HCT116 (cell line): Measurements from ENCODE around the gene PRKCA. TPM values are rescaled to one million over a fixed set of nuclear protein-coding genes. Genes with fewer than 3 reads are reported as not detected.

ENCODE experiments used
- ATAC-seq: fragments of 200-7000 bp; cut with Tn5 transposase; 2 replicates; pipeline ENCODE4 v1.9.1; 2020; ENCODE audit warnings: mild to moderate bottlenecking, moderate library complexity
- BruUV-seq: library from RNA; stranded (reverse); fragments of 400-500 nt; replicated peaks from 2 replicates; lab custom pipeline; 2021; lab: Mats Ljungman, UMichigan
- CTCF ChIA-PET: fragments of 300-600 bp; sonication (Branson Sonifier 250); formaldehyde crosslinking; loops from one replicate; lab custom pipeline; 2021; ENCODE audit warnings: antibody characterized with exemption; lab: Charles Lee
- POLR2A ChIA-PET: fragments of 300-600, 350-600 bp; sonication (Branson Sonifier 250); formaldehyde crosslinking; loops from one replicate; lab custom pipeline; 2021; ENCODE audit warnings: antibody characterized with exemption; lab: Charles Lee
- RAD21 ChIA-PET, 2 experiments: fragments of 300-600 bp; sonication (Branson Sonifier 250); formaldehyde crosslinking; loops; one replicate each; lab custom pipeline; 2023; ENCODE audit warnings: low total read pairs in 2 of 2; ENCODE audit not compliant: uncharacterized antibody in 2 of 2, unreplicated experiment in 2 of 2, low non-redundant PET in 1 of 2; lab: Charles Lee
- DNase-seq: peaks from one replicate; pipeline ENCODE4 v3.0.0-alpha.2; 2010; ENCODE audit warnings: low read depth, low spot score
- H2AFZ ChIP-seq: fragments of 200-600 bp; shearing (Covaris generic), sonication (generic); 2 replicates; pipeline ENCODE4 v1.6.1; 2017; ENCODE audit warnings: low read depth, mixed run types, mixed read lengths, antibody characterized with exemption, low read length; ENCODE audit not compliant: poor library complexity, severe bottlenecking
- H3K27ac ChIP-seq: 2 replicates; pipeline ENCODE4 v1.5.1; 2012; ENCODE audit warnings: low read depth, low read length
- H3K27me3 ChIP-seq: fragments of 200-600 bp; sonication (generic); 2 replicates; pipeline ENCODE4 v1.6.1; 2016; ENCODE audit warnings: mixed run types, low read length, mixed read lengths; ENCODE audit not compliant: insufficient read depth
- H3K36me3 ChIP-seq, 2 experiments: fragments of 200-500 bp in 1 of 2; fragments of 200-600 bp in 1 of 2; sonication (Bioruptor generic) in 1 of 2; sonication (generic) in 1 of 2; 2 replicates each; pipeline versions ENCODE4 v1.5.1 to v1.6.1; 2014 to 2016; ENCODE audit warnings: low read length in 2 of 2, inconsistent platforms in 1 of 2, mixed read lengths in 1 of 2, mixed run types in 1 of 2; ENCODE audit not compliant: insufficient read depth in 2 of 2, control insufficient read depth in 1 of 2
- H3K4me1 ChIP-seq, 2 experiments: fragments of 200-600 bp in 1 of 2; sonication (generic) in 1 of 2; 2 replicates each; pipeline versions ENCODE4 v1.5.1 to v1.6.1; 2012 to 2017; ENCODE audit warnings: low read length in 2 of 2, inconsistent platforms in 1 of 2, mild to moderate bottlenecking in 1 of 2, mixed read lengths in 1 of 2, mixed run types in 1 of 2, moderate library complexity in 1 of 2; ENCODE audit not compliant: insufficient read depth in 2 of 2, control insufficient read depth in 1 of 2
- H3K4me2 ChIP-seq: fragments of 200-600 bp; sonication (generic); 2 replicates; pipeline ENCODE4 v1.6.1; 2017; ENCODE audit warnings: mixed run types, low read length, mixed read lengths
- H3K4me3 ChIP-seq, 2 experiments: fragments of 200-600 bp in 1 of 2; sonication (generic) in 1 of 2; replicated peaks in 1 of 2; 2 replicates each; pipeline ENCODE4 v1.5.1; 2011 to 2016; ENCODE audit warnings: low read length in 2 of 2, control low read depth in 1 of 2, low read depth in 1 of 2, mild to moderate bottlenecking in 1 of 2, mixed read lengths in 1 of 2, mixed run types in 1 of 2
- H3K79me2 ChIP-seq: fragments of 200-600 bp; sonication (generic); 2 replicates; pipeline ENCODE4 v1.6.1; 2017; ENCODE audit warnings: mild to moderate bottlenecking, mixed run types, low read length, moderate library complexity, mixed read lengths; ENCODE audit not compliant: insufficient read depth
- H3K9ac ChIP-seq: fragments of 200-600 bp; sonication (generic); 2 replicates; pipeline ENCODE4 v1.6.1; 2016; ENCODE audit warnings: low read length, mixed read lengths
- H3K9me2 ChIP-seq: fragments of 200-600 bp; sonication (generic), shearing (Covaris generic); 2 replicates; pipeline ENCODE4 v1.6.1; 2017; ENCODE audit warnings: mixed run types, mild to moderate bottlenecking, moderate library complexity; ENCODE audit not compliant: insufficient read depth
- H3K9me3 ChIP-seq, 2 experiments: fragments of 200-500 bp in 1 of 2; fragments of 200-600 bp in 1 of 2; sonication (Bioruptor generic) in 1 of 2; sonication (generic) in 1 of 2; 2 replicates each; pipeline ENCODE4 v1.6.1; 2014 to 2017; ENCODE audit warnings: low read length in 2 of 2, mixed read lengths in 2 of 2, inconsistent platforms in 1 of 2, low read depth in 1 of 2, mild to moderate bottlenecking in 1 of 2, mixed run types in 1 of 2, moderate library complexity in 1 of 2; ENCODE audit not compliant: control insufficient read depth in 1 of 2, insufficient read depth in 1 of 2
- H4K20me1 ChIP-seq: fragments of 200-600 bp; sonication (generic), shearing (Covaris generic); 2 replicates; pipeline ENCODE4 v1.6.1; 2017; ENCODE audit warnings: mixed run types, mild to moderate bottlenecking, moderate library complexity; ENCODE audit not compliant: insufficient read depth
- CBX3 ChIP-seq: IDR thresholded peaks from 2 replicates; pipeline ENCODE4 v1.6.1; 2012; ENCODE audit warnings: low read depth
- CEBPB ChIP-seq: IDR thresholded peaks from 2 replicates; pipeline ENCODE4 v1.6.1; 2012; ENCODE audit warnings: low read depth
- CTCF ChIP-seq, 3 experiments: fragments of 200-600 bp in 1 of 3; sonication (generic) in 1 of 3; IDR thresholded peaks in 2 of 3; conservative IDR thresholded peaks in 1 of 3; 2 replicates each; pipeline ENCODE4 v1.5.1; 2012 to 2017; ENCODE audit warnings: low read depth in 2 of 3, low read length in 2 of 3, antibody characterized with exemption in 1 of 3, borderline replicate concordance in 1 of 3, control low read depth in 1 of 3, mild to moderate bottlenecking in 1 of 3, mixed read lengths in 1 of 3, mixed run types in 1 of 3, moderate library complexity in 1 of 3; ENCODE audit not compliant: insufficient read depth in 1 of 3
- EGR1 ChIP-seq: IDR thresholded peaks from 2 replicates; pipeline ENCODE4 v1.6.1; 2012; ENCODE audit warnings: low read depth
- ELF1 ChIP-seq: IDR thresholded peaks from 2 replicates; pipeline ENCODE4 v1.6.1; 2012; ENCODE audit warnings: low read depth, borderline replicate concordance
- EZH2 ChIP-seq: fragments of 200-600 bp; sonication (generic); IDR thresholded peaks from 2 replicates; pipeline ENCODE4 v1.6.1; 2017; ENCODE audit warnings: antibody characterized with exemption, mixed run types
- EZH2phosphoT487 ChIP-seq: fragments of 200-600 bp; IDR thresholded peaks from 2 replicates; pipeline ENCODE4 v1.6.1; 2018; ENCODE audit warnings: antibody characterized with exemption, borderline replicate concordance
- FOSL1 ChIP-seq: IDR thresholded peaks from 2 replicates; pipeline ENCODE4 v1.6.1; 2012; ENCODE audit warnings: low read depth
- MAX ChIP-seq: IDR thresholded peaks from 2 replicates; pipeline ENCODE4 v1.6.1; 2012
- POLR2A ChIP-seq: IDR thresholded peaks from 2 replicates; pipeline ENCODE4 v1.7.0; 2011; ENCODE audit warnings: borderline replicate concordance; ENCODE audit not compliant: insufficient read depth, insufficient read length; ENCODE audit errors: extremely low read depth
- POLR2AphosphoS5 ChIP-seq: IDR thresholded peaks from 2 replicates; pipeline ENCODE4 v1.6.1; 2011; ENCODE audit warnings: mild to moderate bottlenecking, low read depth, low read length, moderate library complexity
- RAD21 ChIP-seq: IDR thresholded peaks from 2 replicates; pipeline ENCODE4 v1.6.1; 2012; ENCODE audit warnings: low read depth, mild to moderate bottlenecking
- REST ChIP-seq: IDR thresholded peaks from 2 replicates; pipeline ENCODE4 v1.6.1; 2012; ENCODE audit warnings: low read depth
- SRF ChIP-seq: IDR thresholded peaks from 2 replicates; pipeline ENCODE4 v1.6.1; 2012; ENCODE audit warnings: low read depth
- TCF7L2 ChIP-seq: IDR thresholded peaks from 2 replicates; pipeline ENCODE4 v1.7.0; 2011; ENCODE audit warnings: borderline replicate concordance, inconsistent platforms; ENCODE audit not compliant: insufficient read depth, insufficient read length; ENCODE audit errors: extremely low read depth
- YY1 ChIP-seq: IDR thresholded peaks from 2 replicates; pipeline ENCODE4 v1.6.1; 2011; ENCODE audit warnings: low read length, low read depth, moderate library complexity, mild to moderate bottlenecking; ENCODE audit not compliant: insufficient replicate concordance; ENCODE audit errors: extremely low read depth
- ZNF274 ChIP-seq: fragments of 200-500 bp; sonication (Bioruptor generic); IDR thresholded peaks from 2 replicates; pipeline ENCODE4 v1.6.1; 2014; ENCODE audit warnings: mild to moderate bottlenecking, low read depth, low read length, inconsistent platforms
- intact Hi-C: fragments of 100-400 bp; cut with micrococcal nuclease; formaldehyde crosslinking; loops from 2 replicates; pipeline ENCODE4 v1.10.0; 2022
- total RNA-seq: library from RNA; stranded (reverse); gene quantifications from one replicate; pipeline ENCODE4 v1.2.1, GENCODE V29; 2021; ENCODE audit not compliant: unreplicated experiment

Gene PRKCA
- total RNA-seq, 1 experiment from 2014 or later = 18.8 TPM

DNA sequence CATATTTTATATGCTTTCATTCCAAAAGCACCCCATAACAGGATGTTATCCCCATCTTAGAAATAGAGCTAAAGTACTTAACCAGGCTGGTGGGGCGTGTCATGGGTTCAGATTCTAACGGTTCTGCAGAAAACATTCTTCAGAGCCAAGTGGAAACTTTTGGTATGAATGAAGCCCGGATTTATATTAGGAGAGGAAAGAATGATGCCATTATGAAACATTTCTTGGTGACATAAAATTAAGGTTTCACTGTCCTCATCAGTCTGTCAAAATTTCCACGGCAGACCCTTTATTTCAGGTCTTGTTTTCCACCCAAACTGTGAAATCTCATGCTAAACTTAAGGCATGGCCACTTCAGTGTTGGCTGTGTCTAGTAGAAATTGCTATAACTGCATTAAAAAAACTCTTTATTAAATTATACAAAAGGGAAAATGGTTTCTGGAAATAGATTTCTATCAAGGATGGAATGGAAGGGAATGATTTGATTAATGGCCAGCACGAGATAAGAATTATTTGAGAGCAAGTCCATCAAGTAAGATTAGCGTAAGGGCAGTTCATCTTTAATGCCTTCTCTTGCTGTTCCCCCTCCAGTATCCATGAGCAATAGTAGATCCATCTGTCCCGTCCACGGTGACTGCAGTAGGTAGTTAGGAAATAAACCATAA, 11.7 kb downstream of the PRKCA start:
- ATAC-seq = no peak
- Histone ChIP-seq H3K9me3 (no peaks in the 10 kb centered on the region), H3K4me2 (no peak overlapping the region), H3K4me3 (no peak overlapping the region), H3K27me3 (no peaks in the 10 kb centered on the region), H3K4me1 (no peaks in the 10 kb centered on the region), H3K79me2 (no peaks in the 10 kb centered on the region), H3K9ac (no peak overlapping the region), H4K20me1 (no peaks in the 10 kb centered on the region), H3K27ac (no peak overlapping the region), H2AFZ (no peak overlapping the region), H3K9me2 (no peaks in the 10 kb centered on the region), H3K36me3 (no peaks in the 10 kb centered on the region)
- no peak for DNase-seq
- intact Hi-C loops = no loop called here
- BruUV-seq = no TSS peak
- RAD21 ChIA-PET = no interaction called here
- TF ChIP-seq EGR1 = no peak
- no peak for TF ChIP-seq CTCF (IDR thresholded peaks at IDR 0.05 in 2 of 3, conservative IDR thresholded peaks at IDR 0.05 in 1 of 3; ENCODE audit: borderline replicate concordance in 1 of 3, insufficient read depth in 1 of 3, low read depth in 2 of 3, low read length in 2 of 3)
- TF ChIP-seq ZNF274 = no peak
- no peak for TF ChIP-seq TCF7L2
- no peak for TF ChIP-seq CBX3
- no peak for TF ChIP-seq EZH2phosphoT487
- TF ChIP-seq ELF1 = no peak
- no peak for TF ChIP-seq EZH2
- no peak for TF ChIP-seq YY1
- TF ChIP-seq MAX = no peak
- no peak for TF ChIP-seq CEBPB
- TF ChIP-seq FOSL1 = no peak
- TF ChIP-seq RAD21 = no peak
- TF ChIP-seq SRF = no peak
- TF ChIP-seq REST = no peak
- no peak for TF ChIP-seq POLR2AphosphoS5
- TF ChIP-seq POLR2A = no peak
- POLR2A ChIA-PET = no interaction called here
- CTCF ChIA-PET = interaction anchor here (1.4 to 2.0 kb wide), 2 partner anchors 10 to 253 kb away, joined by 4 read pairs; no protein-coding TSS in a partner anchor
